SK-N-SH (cell line): ENCODE measurements around the gene FOXP1.

Experiments used
- CTCF ChIP-seq: fragments of 200-600 bp; sonication (generic); IDR thresholded peaks from 2 replicates; pipeline ENCODE4 v1.6.1; 2017; ENCODE audit warnings: antibody characterized with exemption, mild to moderate bottlenecking, moderate library complexity
- JUND ChIP-seq: IDR thresholded peaks from 2 replicates; pipeline ENCODE4 v1.4.0; 2012
- MAX ChIP-seq: IDR thresholded peaks from 2 replicates; pipeline ENCODE4 v1.4.0; 2012; ENCODE audit warnings: low read depth
- RAD21 ChIP-seq: IDR thresholded peaks from 2 replicates; pipeline ENCODE4 v1.6.1; 2012; ENCODE audit warnings: mild to moderate bottlenecking, low read length
- YY1 ChIP-seq: IDR thresholded peaks from 2 replicates; pipeline ENCODE4 v1.4.0; 2012; ENCODE audit warnings: low read depth, mild to moderate bottlenecking
- ZBTB33 ChIP-seq: IDR thresholded peaks from 2 replicates; pipeline ENCODE4 v1.4.0; 2012; ENCODE audit warnings: low read depth, borderline replicate concordance

GRCh38 chr3:71045212-71045916 is 538.2 kb downstream of the FOXP1 start:
- TF ChIP-seq RAD21 (no peak), YY1 (no peak), ZBTB33 (no peak), JUND (no peak), CTCF (no peak), MAX (no peak)
